Liver (tissue), 9 donors: ENCODE results near the gene SH3BGRL3. TPM values are rescaled to one million over a fixed set of nuclear protein-coding genes. Genes with fewer than 3 reads are reported as not detected.

Experiments
- DNase-seq: peaks from one replicate; pipeline ENCODE4 v3.0.0-alpha.2; 2017; ENCODE audit warnings: low spot score
- H3K27ac ChIP-seq, 2 donors: one replicate each; pipeline ENCODE4 v1.7.0; 2013; ENCODE audit warnings: inconsistent platforms in 2 of 2, low read length in 2 of 2, control low read depth in 1 of 2, low read depth in 1 of 2, mild to moderate bottlenecking in 1 of 2
- H3K27me3 ChIP-seq, 4 donors: one replicate each; pipeline versions ENCODE4 v1.6.1 to v1.7.0; 2013; ENCODE audit warnings: low read length in 3 of 4, inconsistent platforms in 1 of 4, mild to moderate bottlenecking in 1 of 4, moderate library complexity in 1 of 4; ENCODE audit not compliant: control insufficient read depth in 4 of 4, insufficient read depth in 4 of 4
- H3K36me3 ChIP-seq, 4 donors: one replicate each; pipeline versions ENCODE4 v1.6.1 to v1.7.0; 2013; ENCODE audit warnings: low read length in 3 of 4, mild to moderate bottlenecking in 3 of 4, low read depth in 1 of 4, moderate library complexity in 1 of 4; ENCODE audit not compliant: control insufficient read depth in 4 of 4, insufficient read depth in 3 of 4
- H3K4me1 ChIP-seq, 4 donors: one replicate each; pipeline versions ENCODE4 v1.6.1 to v1.7.0; 2013; ENCODE audit warnings: low read length in 3 of 4, mild to moderate bottlenecking in 3 of 4, moderate library complexity in 1 of 4; ENCODE audit not compliant: control insufficient read depth in 4 of 4, insufficient read depth in 4 of 4
- H3K4me3 ChIP-seq, 3 donors: one replicate each; pipeline versions ENCODE4 v1.6.1 to v1.7.0; 2013; ENCODE audit warnings: low read length in 3 of 3, control low read depth in 1 of 3, low read depth in 1 of 3, mild to moderate bottlenecking in 1 of 3
- H3K9ac ChIP-seq, 2 donors: one replicate each; pipeline ENCODE4 v1.7.0; 2013; ENCODE audit warnings: low read length in 2 of 2, mild to moderate bottlenecking in 2 of 2, moderate library complexity in 2 of 2, control low read depth in 1 of 2, low read depth in 1 of 2
- H3K9me3 ChIP-seq, 4 donors: one replicate each; pipeline versions ENCODE4 v1.6.1 to v1.7.0; 2013; ENCODE audit warnings: low read length in 3 of 4; ENCODE audit not compliant: control insufficient read depth in 4 of 4
- CTCF ChIP-seq: fragments of 150-350 bp; IDR thresholded peaks from 2 replicates; pipeline ENCODE4 v1.5.1; 2017; ENCODE audit warnings: improper control_type of control experiment, low read depth, low read length; ENCODE audit not compliant: missing input control
- FOXA2 ChIP-seq: IDR thresholded peaks from 2 replicates; pipeline ENCODE4 v1.6.1; 2016; ENCODE audit warnings: antibody characterized with exemption
- GABPA ChIP-seq, 2 donors: IDR thresholded peaks in 1 of 2; conservative IDR thresholded peaks in 1 of 2; 2 replicates each; pipeline ENCODE4 v1.6.1; 2016; ENCODE audit warnings: antibody characterized with exemption in 2 of 2, mild to moderate bottlenecking in 1 of 2, moderate library complexity in 1 of 2
- HNF4A ChIP-seq, 2 donors: conservative IDR thresholded peaks; 2 replicates each; pipeline ENCODE4 v1.6.1; 2016; ENCODE audit warnings: antibody characterized with exemption in 2 of 2, mild to moderate bottlenecking in 2 of 2
- HNF4G ChIP-seq: IDR thresholded peaks from 2 replicates; pipeline ENCODE4 v1.6.1; 2016; ENCODE audit warnings: antibody characterized with exemption
- JUND ChIP-seq, 2 donors: IDR thresholded peaks; 2 replicates each; pipeline ENCODE4 v1.6.1; 2016; ENCODE audit warnings: antibody characterized with exemption in 2 of 2
- NR2F2 ChIP-seq: IDR thresholded peaks from 2 replicates; pipeline ENCODE4 v1.6.1; 2016; ENCODE audit warnings: antibody characterized with exemption
- ZBTB33 ChIP-seq: IDR thresholded peaks from 2 replicates; pipeline ENCODE4 v1.6.1; 2016; ENCODE audit warnings: antibody characterized with exemption
- WGBS: extraction: QIAGEN DNeasy Blood & Tissue Kit; methylation state at CpG from one replicate; pipeline ENCODE4 v1.1.7; 2013; 5-methylcytosine and 5-hydroxymethylcytosine counted together
- polyA plus RNA-seq, 2 donors: library from polyadenylated mRNA; stranded (reverse) in 1 of 2; unstranded in 1 of 2; fragments of 200-250 nt in 1 of 2; fragments of >200 nt in 1 of 2; fragmentation: Nextera tagmentation in 1 of 2; extraction: Ambion mirVana in 1 of 2; gene quantifications; one replicate each; pipeline versions ENCODE4 v1.2.1 to v1.2.3, GENCODE V29; 2013 to 2015
- total RNA-seq, 2 donors: library from RNA; depleted of rRNA; stranded (reverse); fragments of >200 nt; gene quantifications; one replicate each; pipeline ENCODE4 v1.2.3, GENCODE V29; 2014
- TF ChIP-seq, protein P1 (sequence below): IDR thresholded peaks from 2 replicates; pipeline ENCODE4 v1.6.1; 2016; ENCODE audit warnings: antibody characterized with exemption, mild to moderate bottlenecking
- donor health status: healthy.
- donor health status: healthy.
- donor health status: healthy.
- donor health status: healthy.
- donor health status: healthy.

SH3BGRL3 gene
- total and polyA plus RNA-seq, 4 donors: 4.5 to 93.2 (median 23.0) TPM

- TF ChIP-seq, protein P1, sequence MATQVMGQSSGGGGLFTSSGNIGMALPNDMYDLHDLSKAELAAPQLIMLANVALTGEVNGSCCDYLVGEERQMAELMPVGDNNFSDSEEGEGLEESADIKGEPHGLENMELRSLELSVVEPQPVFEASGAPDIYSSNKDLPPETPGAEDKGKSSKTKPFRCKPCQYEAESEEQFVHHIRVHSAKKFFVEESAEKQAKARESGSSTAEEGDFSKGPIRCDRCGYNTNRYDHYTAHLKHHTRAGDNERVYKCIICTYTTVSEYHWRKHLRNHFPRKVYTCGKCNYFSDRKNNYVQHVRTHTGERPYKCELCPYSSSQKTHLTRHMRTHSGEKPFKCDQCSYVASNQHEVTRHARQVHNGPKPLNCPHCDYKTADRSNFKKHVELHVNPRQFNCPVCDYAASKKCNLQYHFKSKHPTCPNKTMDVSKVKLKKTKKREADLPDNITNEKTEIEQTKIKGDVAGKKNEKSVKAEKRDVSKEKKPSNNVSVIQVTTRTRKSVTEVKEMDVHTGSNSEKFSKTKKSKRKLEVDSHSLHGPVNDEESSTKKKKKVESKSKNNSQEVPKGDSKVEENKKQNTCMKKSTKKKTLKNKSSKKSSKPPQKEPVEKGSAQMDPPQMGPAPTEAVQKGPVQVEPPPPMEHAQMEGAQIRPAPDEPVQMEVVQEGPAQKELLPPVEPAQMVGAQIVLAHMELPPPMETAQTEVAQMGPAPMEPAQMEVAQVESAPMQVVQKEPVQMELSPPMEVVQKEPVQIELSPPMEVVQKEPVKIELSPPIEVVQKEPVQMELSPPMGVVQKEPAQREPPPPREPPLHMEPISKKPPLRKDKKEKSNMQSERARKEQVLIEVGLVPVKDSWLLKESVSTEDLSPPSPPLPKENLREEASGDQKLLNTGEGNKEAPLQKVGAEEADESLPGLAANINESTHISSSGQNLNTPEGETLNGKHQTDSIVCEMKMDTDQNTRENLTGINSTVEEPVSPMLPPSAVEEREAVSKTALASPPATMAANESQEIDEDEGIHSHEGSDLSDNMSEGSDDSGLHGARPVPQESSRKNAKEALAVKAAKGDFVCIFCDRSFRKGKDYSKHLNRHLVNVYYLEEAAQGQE: no peak
Observed at GRCh38 chr1:26284597-26285347, 4.9 kb downstream of the SH3BGRL3 start (continued).

- H3K9ac ChIP-seq: no peak overlapping the region
- TF ChIP-seq FOXA2 (no peak), NR2F2 (no peak), CTCF (peak; percentile 8), GABPA (IDR thresholded peaks at IDR 0.05 in 1 of 2, conservative IDR thresholded peaks at IDR 0.05 in 1 of 2) (no peak), HNF4A (conservative IDR thresholded peaks at IDR 0.05) (no peak)
- H3K27ac ChIP-seq: no peak overlapping the region
- peaks cover 0 to 17% (median 3%) of the 10 kb centered on the region in 4 donors for H3K4me1 ChIP-seq
- DNase-seq: peak; percentile 62
- no peaks in the 10 kb centered on the region for H3K27me3 ChIP-seq
- no peak overlapping the region for H3K4me3 ChIP-seq
- 85% methylated on average over 19 of the region's 19 CpGs for WGBS
- H3K36me3 ChIP-seq: no peaks in the 10 kb centered on the region
- no peaks in the 10 kb centered on the region for H3K9me3 ChIP-seq
Observed at GRCh38 chr1:26285366-26286063, 5.6 kb downstream of the SH3BGRL3 start.

- no peak for DNase-seq
Observed at GRCh38 chr1:26286064-26286416, 6.2 kb downstream of the SH3BGRL3 start.

More at GRCh38 chr1:26286064-26286416, 6.2 kb downstream of the SH3BGRL3 start:
- Histone ChIP-seq H3K4me1 (peaks cover 0 to 14% (median under 1%) of the 10 kb centered on the region in 4 donors), H3K9ac (no peak overlapping the region), H3K4me3 (no peak overlapping the region), H3K9me3 (no peaks in the 10 kb centered on the region), H3K27ac (peak overlapping the region in 1 of 2 donors; percentile 1), H3K27me3 (no peaks in the 10 kb centered on the region), H3K36me3 (no peaks in the 10 kb centered on the region)
- no peak for TF ChIP-seq ZBTB33
- TF ChIP-seq HNF4A (conservative IDR thresholded peaks at IDR 0.05): no peak
- TF ChIP-seq NR2F2: no peak
- TF ChIP-seq HNF4G: no peak
- no peak for TF ChIP-seq JUND (IDR thresholded peaks at IDR 0.05)
- no peak for TF ChIP-seq CTCF
- 92% methylated on average over 2 of the region's 2 CpGs for WGBS
